Activated CD4-positive, alpha-beta T cell treated with anti-CD3 and anti-CD28 coated beads, Interleukin-2, amount 10 ng/mL, durations not matched to agents 24 days and 14 days (primary cell): ENCODE results near the gene ZNF761. TPM values are rescaled to one million over a fixed set of nuclear protein-coding genes. Genes with fewer than 3 reads are reported as not detected.
A peak's percentile ranks its signal among the peaks of the same experiment; 100 is the strongest.
"Not testable (repeated sequence)": the region's sequence is repeated elsewhere in the genome, so short reads cannot be mapped to it uniquely, and the experiment has no call there.

ENCODE experiments used
- DNase-seq: peaks from one replicate; pipeline ENCODE4 v3.0.0; 2022
- H3K27ac Mint-ChIP-seq: one replicate; pipeline ENCODE4 v1.8.0; 2022; ENCODE audit warnings: mild to moderate bottlenecking, mixed read lengths
- H3K27me3 Mint-ChIP-seq: one replicate; pipeline ENCODE4 v1.8.0; 2022; ENCODE audit warnings: mixed read lengths
- H3K36me3 Mint-ChIP-seq: one replicate; pipeline ENCODE4 v1.8.0; 2022; ENCODE audit warnings: low read depth, mild to moderate bottlenecking, mixed read lengths
- H3K4me1 Mint-ChIP-seq: one replicate; pipeline ENCODE4 v1.8.0; 2021; ENCODE audit warnings: mixed read lengths
- H3K4me3 Mint-ChIP-seq: one replicate; pipeline ENCODE4 v1.8.0; 2022; ENCODE audit warnings: mild to moderate bottlenecking, moderate library complexity, mixed read lengths
- H3K9me3 Mint-ChIP-seq: one replicate; pipeline ENCODE4 v1.8.0; 2021; ENCODE audit warnings: mixed read lengths
- intact Hi-C: fragments of 100-400 bp; cut with micrococcal nuclease; formaldehyde crosslinking; loops from one replicate; pipeline ENCODE4 v1.15.1; 2023
- total RNA-seq: library from RNA; stranded (reverse); gene quantifications from 2 replicates; pipeline ENCODE4 v1.2.3, GENCODE V29; 2022

ZNF761 gene
- total RNA-seq, 1 donor from 2014 or later: 11.6 TPM

DNA sequence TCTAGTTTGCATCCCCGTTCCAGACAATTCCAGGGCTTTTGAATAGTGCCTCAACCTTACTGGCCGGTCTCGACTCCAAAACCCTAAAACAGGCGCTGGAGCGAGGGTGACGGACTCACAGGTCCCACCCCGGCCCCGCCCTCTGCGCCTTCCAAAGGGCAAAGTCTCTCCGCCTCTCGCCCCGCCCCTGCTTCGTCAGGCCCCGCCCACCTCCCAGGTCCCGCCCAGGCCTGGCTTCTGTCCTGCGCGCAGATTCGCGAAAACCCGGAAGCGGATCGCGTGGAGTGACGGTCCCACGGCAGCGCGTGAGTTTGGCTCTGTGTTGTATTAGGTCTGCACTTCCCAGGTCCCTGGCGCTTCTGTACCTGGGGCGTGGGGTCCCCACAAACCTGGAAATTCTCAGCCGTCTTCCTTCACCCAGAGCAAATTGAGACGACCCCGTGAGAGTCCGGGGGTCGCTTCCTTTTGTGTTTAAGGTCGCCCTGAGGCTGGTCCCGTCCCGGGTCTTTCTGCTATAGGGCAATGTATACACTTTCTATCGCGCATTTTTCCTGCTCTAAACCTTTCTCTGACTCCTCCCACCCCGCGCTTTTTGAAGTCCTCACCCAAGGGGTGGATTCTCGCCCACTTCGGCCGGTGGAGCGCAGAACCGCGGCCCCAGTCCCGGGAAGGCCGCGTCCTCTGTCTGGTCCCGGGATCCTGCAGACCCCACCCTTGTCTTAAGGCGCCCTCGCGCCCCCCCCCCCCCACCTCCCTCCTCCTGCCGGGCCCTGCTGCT lies 35.9 kb downstream of the ZNF761 start, which contains the start of gene ZNF813:
Gene ZNF813, plus strand, starts transcription at position 249 of the 778 bp plus-strand sequence. CDS start 16,090 bp downstream, outside the sequence.
- peaks cover 2% of the 10 kb centered on the region for H3K27me3 Mint-ChIP-seq
- H3K36me3 Mint-ChIP-seq: peaks cover 35% of the 10 kb centered on the region
- H3K9me3 Mint-ChIP-seq: peaks cover 17% of the 10 kb centered on the region

DNA sequence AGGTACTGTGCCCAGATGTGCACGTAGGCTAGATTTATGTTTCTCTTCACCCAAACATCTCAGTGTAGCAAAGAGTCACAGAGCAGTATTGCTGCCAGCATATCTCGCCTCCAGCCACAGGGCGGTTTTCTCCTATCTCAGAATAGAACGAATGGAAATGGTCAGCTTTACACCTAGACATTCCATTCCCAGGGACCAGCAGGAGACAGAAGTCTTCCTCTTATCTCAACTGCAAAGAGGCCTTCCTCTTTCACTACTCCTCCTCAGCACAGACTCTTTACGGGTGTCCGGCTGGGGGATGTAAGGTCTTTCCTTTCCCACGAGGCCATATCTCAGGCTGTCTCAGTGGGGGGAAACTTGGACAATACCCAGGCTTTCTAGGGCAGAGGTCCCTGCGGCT lies 36.8 kb downstream of the ZNF761 start:
- peak overlapping the region; percentile 92 for H3K4me3 Mint-ChIP-seq
- not testable (repeated sequence) for H3K27me3 Mint-ChIP-seq

More for the DNA sequence above, 35.9 kb downstream of the ZNF761 start, which contains the start of gene ZNF813:
- peak; percentile 98 for DNase-seq
- Mint-ChIP-seq H3K4me3 (peak within 1 kb of the TSS; percentile 92), H3K4me1 (peaks cover 16% of the 10 kb centered on the region), H3K27ac (peak within 1 kb of the TSS; percentile 87)
- intact Hi-C loops: loop anchor here (1.0 to 2.0 kb wide), 2 partner anchors 37 to 272 kb away; partner anchors contain the start of gene ZNF761

GRCh38 chr19:53471916-53472315 lies 40.1 kb downstream of the ZNF761 start:
- no peak for DNase-seq
- Mint-ChIP-seq H3K4me1 (peaks cover 16% of the 10 kb centered on the region), H3K36me3 (peaks cover 68% of the 10 kb centered on the region), H3K4me3 (no peak overlapping the region), H3K9me3 (peaks cover 23% of the 10 kb centered on the region), H3K27ac (no peak overlapping the region), H3K27me3 (no peaks in the 10 kb centered on the region)
- intact Hi-C loops: no loop called here

More for the DNA sequence above, 36.8 kb downstream of the ZNF761 start:
- H3K4me1 Mint-ChIP-seq: peaks cover 16% of the 10 kb centered on the region
- H3K9me3 Mint-ChIP-seq: peaks cover 16% of the 10 kb centered on the region
- H3K36me3 Mint-ChIP-seq: peaks cover 44% of the 10 kb centered on the region
- DNase-seq, intact Hi-C loops: not testable (repeated sequence)
- H3K27ac Mint-ChIP-seq: peak overlapping the region; percentile 35

GRCh38 chr19:53474832-53475231 lies 43.0 kb downstream of the ZNF761 start:
- H3K4me1 Mint-ChIP-seq, H3K4me3 Mint-ChIP-seq, H3K27me3 Mint-ChIP-seq, intact Hi-C loops, H3K27ac Mint-ChIP-seq, DNase-seq: not testable (repeated sequence)
- peaks cover 81% of the 10 kb centered on the region for H3K36me3 Mint-ChIP-seq
- H3K9me3 Mint-ChIP-seq: peaks cover 22% of the 10 kb centered on the region

DNA sequence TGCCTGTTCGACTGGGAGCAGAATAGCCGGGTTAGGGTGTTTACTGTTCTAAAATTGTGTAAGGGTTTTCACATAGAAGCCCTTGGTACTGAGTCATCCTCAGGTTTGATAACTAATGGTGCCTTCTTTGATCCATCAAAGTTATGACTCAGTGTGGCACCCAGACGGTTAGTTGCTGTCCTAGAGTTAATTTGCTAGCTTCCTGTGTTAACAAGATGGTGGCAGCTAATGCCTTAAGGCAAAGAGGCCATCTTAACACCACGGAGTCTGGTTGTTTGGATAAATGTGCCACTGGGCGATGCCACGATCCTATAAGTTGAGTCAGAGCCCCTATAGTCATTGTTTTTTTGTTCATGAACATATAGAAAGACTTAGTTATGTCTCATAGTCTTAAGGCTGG lies 43.7 kb downstream of the ZNF761 start:
- Mint-ChIP-seq H3K9me3 (peaks cover 25% of the 10 kb centered on the region), H3K36me3 (peaks cover 83% of the 10 kb centered on the region)
- H3K27ac Mint-ChIP-seq, intact Hi-C loops, H3K4me1 Mint-ChIP-seq, DNase-seq, H3K4me3 Mint-ChIP-seq, H3K27me3 Mint-ChIP-seq: not testable (repeated sequence)

- H3K27me3 Mint-ChIP-seq, H3K4me3 Mint-ChIP-seq, H3K27ac Mint-ChIP-seq, intact Hi-C loops, DNase-seq, H3K4me1 Mint-ChIP-seq: not testable (repeated sequence)
- Mint-ChIP-seq H3K9me3 (peaks cover 33% of the 10 kb centered on the region), H3K36me3 (peaks cover 81% of the 10 kb centered on the region)
Observed at GRCh38 chr19:53483751-53484150, 52.0 kb downstream of the ZNF761 start.

DNA sequence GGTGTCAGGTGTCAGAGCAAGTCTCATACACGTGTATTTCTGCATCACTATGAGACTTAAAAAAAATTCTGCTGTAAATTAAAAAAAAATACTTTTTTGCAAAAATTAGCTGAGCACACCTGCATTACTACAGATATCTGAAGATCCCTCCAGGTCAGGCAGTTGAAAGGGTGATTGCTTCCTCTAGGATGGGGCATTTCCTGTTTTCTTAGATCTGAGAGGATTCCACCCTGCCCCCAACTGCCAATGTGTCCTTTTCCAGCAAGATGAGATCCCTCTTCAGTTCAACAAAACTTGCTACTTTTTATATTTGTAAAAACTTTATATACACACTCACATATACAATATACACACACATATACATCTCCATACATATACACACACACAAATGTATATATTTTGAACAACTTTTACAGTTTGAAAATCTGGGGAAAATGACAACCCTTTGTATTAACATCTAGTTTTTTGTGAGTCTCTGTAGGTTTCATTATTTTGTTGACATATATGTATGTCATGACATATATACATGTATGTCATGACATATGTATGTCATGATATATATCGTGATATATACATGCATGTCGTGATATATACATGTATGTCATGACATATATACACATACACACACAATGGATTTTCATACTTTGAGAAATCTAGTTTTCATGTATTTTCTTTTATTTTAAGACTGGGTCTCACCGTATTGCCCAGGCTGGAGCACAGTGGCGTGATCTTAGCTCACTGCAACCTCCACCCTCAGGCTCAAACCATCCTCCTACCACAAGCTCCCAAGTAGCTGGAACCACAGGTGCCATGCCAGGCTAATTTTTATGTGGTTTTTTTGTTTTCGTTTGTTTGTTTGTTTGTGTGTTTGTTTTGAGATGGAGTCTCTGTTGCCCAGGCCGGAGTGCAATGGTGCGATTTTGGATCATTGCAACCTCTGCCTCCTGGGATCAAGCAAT lies 53.5 kb downstream of the ZNF761 start:
- Mint-ChIP-seq H3K27me3 (no peaks in the 10 kb centered on the region), H3K9me3 (peaks cover 32% of the 10 kb centered on the region)
- intact Hi-C loops: no loop called here

GRCh38 chr19:53492153-53492552 lies 60.4 kb downstream of the ZNF761 start:
- no peak overlapping the region for H3K27ac Mint-ChIP-seq
- peaks cover 64% of the 10 kb centered on the region for H3K36me3 Mint-ChIP-seq
- no peaks in the 10 kb centered on the region for H3K4me1 Mint-ChIP-seq
- H3K4me3 Mint-ChIP-seq: no peak overlapping the region
- intact Hi-C loops: no loop called here
- H3K9me3 Mint-ChIP-seq: peaks cover 37% of the 10 kb centered on the region
- DNase-seq: no peak
- H3K27me3 Mint-ChIP-seq: no peaks in the 10 kb centered on the region

More for the DNA sequence above, 53.5 kb downstream of the ZNF761 start:
- DNase-seq: no peak
- Mint-ChIP-seq H3K4me1 (no peaks in the 10 kb centered on the region), H3K4me3 (no peak overlapping the region), H3K27ac (no peak overlapping the region), H3K36me3 (peaks cover 76% of the 10 kb centered on the region)

DNA sequence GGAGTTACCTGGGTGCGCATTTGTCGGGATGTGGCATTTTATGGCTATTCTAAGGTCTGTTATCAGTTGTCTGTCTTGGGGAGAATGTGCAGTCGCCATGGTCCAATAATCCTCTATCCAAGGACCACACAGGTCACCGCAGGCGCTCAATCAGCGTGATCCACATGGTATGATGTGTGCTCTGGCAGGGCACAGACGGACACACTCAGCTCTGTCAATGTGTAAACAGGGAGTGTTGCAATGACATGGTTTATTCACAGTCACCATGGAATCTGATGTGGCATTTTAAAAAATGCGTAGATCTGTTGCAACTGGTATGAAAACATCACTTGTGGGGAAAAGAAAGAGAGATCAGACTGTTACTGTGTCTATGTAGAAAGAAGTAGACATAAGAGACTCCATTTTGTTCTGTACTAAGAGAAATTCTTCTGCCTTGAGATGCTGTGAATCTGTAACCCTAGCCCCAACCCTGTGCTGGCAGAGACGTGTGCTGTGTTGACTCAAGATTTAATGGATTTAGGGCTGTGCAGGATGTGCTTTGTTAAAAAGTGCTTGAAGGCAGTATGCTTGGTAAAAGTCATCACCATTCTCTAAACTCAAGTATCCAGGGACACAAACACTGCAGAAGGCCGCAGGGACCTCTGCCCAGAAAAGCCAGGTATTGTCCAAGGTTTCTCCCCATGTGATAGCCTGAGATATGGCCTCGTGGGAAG lies 65.7 kb downstream of the ZNF761 start:
- H3K9me3 Mint-ChIP-seq: peaks cover 32% of the 10 kb centered on the region
- H3K4me1 Mint-ChIP-seq: not testable (repeated sequence)

DNA sequence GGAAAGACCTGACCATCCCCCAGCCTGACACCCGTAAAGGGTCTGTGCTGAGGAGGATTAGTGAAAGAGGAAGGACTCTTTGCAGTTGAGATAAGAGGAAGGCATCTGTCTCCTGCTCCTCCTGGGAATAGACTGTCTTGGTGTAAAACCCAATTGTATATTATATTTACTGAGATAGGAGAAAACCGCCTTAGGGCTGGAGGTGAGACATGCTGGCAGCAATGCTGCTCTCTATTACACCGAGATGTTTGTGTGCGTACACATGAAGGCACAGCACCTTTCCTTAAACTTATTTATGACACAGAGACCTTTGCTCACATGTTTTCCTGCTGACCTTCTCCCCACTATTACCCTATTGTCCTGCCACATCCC lies 66.2 kb downstream of the ZNF761 start:
- H3K4me1 Mint-ChIP-seq, intact Hi-C loops, H3K27me3 Mint-ChIP-seq, H3K4me3 Mint-ChIP-seq, DNase-seq, H3K27ac Mint-ChIP-seq: not testable (repeated sequence)
- Mint-ChIP-seq H3K36me3 (peaks cover 15% of the 10 kb centered on the region), H3K9me3 (peaks cover 30% of the 10 kb centered on the region)

More for the DNA sequence above, 65.7 kb downstream of the ZNF761 start:
- intact Hi-C loops, DNase-seq, H3K27me3 Mint-ChIP-seq, H3K4me3 Mint-ChIP-seq, H3K27ac Mint-ChIP-seq: not testable (repeated sequence)
- peaks cover 19% of the 10 kb centered on the region for H3K36me3 Mint-ChIP-seq

- H3K27ac Mint-ChIP-seq, DNase-seq, H3K27me3 Mint-ChIP-seq, intact Hi-C loops, H3K4me3 Mint-ChIP-seq, H3K4me1 Mint-ChIP-seq, H3K36me3 Mint-ChIP-seq: not testable (repeated sequence)
- peaks cover 20% of the 10 kb centered on the region for H3K9me3 Mint-ChIP-seq
Observed at GRCh38 chr19:53503151-53503550, 71.4 kb downstream of the ZNF761 start.

DNA sequence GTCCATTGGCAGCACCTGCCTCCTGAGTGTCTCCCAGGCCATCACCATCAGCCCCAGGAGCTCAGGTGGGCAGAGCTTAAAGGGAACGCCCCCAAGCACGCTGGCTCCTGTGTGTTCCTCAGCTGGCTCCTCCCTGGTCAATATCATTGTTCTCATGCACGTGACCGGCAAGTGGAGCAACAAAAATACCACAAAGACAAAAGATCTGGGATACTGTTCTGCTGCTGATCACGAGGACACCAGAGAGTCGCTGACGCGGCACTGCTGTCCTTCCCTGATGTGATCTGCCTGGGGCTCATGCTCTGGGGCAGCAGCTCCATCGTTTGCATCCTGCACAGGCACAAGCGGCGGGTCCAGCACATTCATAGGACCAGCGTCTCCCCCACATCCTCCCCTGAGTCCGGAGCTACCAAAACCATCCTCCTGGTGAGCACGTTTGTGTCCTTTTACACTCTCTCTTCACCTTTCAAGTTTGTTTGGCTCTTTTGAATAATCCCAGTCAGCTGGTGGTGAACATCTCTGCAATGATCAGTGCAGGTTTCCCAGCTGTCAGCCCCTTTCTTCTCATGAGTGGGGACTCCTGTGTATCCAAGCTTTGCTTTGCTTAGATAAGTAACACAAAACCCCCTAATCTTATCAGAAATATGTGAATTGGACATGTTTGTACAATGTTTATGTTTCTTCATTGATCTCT lies 72.0 kb downstream of the ZNF761 start:
- H3K4me1 Mint-ChIP-seq, H3K4me3 Mint-ChIP-seq, H3K27ac Mint-ChIP-seq, H3K36me3 Mint-ChIP-seq, intact Hi-C loops, DNase-seq, H3K27me3 Mint-ChIP-seq: not testable (repeated sequence)
- H3K9me3 Mint-ChIP-seq: peaks cover 16% of the 10 kb centered on the region

DNA sequence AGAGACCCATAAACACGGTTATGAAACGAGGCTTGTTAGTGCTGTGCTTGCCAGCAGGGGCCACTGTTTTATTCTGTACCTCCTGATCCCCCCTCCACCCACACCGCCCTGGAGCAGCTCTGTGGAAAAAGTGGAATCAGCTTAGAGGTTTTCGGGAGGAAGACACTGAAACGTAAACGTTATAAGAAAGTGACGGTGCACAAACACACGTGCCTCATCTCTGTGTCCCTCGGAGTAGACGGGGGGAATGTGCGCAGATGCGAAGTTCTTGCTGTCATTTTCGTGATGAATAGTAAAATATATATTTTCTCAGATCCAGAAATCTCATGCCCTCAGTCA lies 72.5 kb downstream of the ZNF761 start:
- H3K4me3 Mint-ChIP-seq, intact Hi-C loops, H3K4me1 Mint-ChIP-seq, H3K27ac Mint-ChIP-seq, H3K27me3 Mint-ChIP-seq, DNase-seq, H3K36me3 Mint-ChIP-seq: not testable (repeated sequence)
- peaks cover 16% of the 10 kb centered on the region for H3K9me3 Mint-ChIP-seq
